H9 (cell line): Measurements from ENCODE around the gene SRRM3. TPM values are rescaled to one million over a fixed set of nuclear protein-coding genes. Genes with fewer than 3 reads are reported as not detected.

ENCODE experiments used
- DNase-seq: peaks from one replicate; pipeline ENCODE4 v3.0.0-alpha.2; 2017
- H2AFZ ChIP-seq: one replicate; pipeline ENCODE4 v1.6.1; 2013; ENCODE audit warnings: mild to moderate bottlenecking, low read length, control low read depth, moderate library complexity
- H2AK5ac ChIP-seq: 2 replicates; pipeline ENCODE4 v1.6.1; 2013; ENCODE audit warnings: low read length, control low read depth, mixed read lengths; ENCODE audit not compliant: insufficient read length
- H2BK120ac ChIP-seq: one replicate; pipeline ENCODE4 v1.6.1; 2013; ENCODE audit warnings: low read depth, mild to moderate bottlenecking, low read length, control low read depth, inconsistent platforms; ENCODE audit not compliant: poor library complexity, severe bottlenecking
- H2BK12ac ChIP-seq: 2 replicates; pipeline ENCODE4 v1.6.1; 2013; ENCODE audit warnings: low read length, control low read depth, mixed read lengths, low read depth; ENCODE audit not compliant: insufficient read length
- H2BK15ac ChIP-seq: 2 replicates; pipeline ENCODE4 v1.6.1; 2013; ENCODE audit warnings: low read depth, low read length, control low read depth
- H2BK20ac ChIP-seq: one replicate; pipeline ENCODE4 v1.6.1; 2013; ENCODE audit warnings: low read depth, mild to moderate bottlenecking, low read length, control low read depth, inconsistent platforms; ENCODE audit not compliant: poor library complexity, severe bottlenecking
- H2BK5ac ChIP-seq: 2 replicates; pipeline ENCODE4 v1.6.1; 2013; ENCODE audit warnings: low read length, control low read depth, mixed read lengths; ENCODE audit not compliant: insufficient read length
- H3K14ac ChIP-seq: 2 replicates; pipeline ENCODE4 v1.6.1; 2013; ENCODE audit warnings: low read length, control low read depth; ENCODE audit not compliant: insufficient read depth
- H3K18ac ChIP-seq: 2 replicates; pipeline ENCODE4 v1.6.1; 2013; ENCODE audit warnings: low read depth, mild to moderate bottlenecking, mixed read lengths, low read length, control low read depth; ENCODE audit not compliant: insufficient read length
- H3K23ac ChIP-seq: 2 replicates; pipeline ENCODE4 v1.6.1; 2013; ENCODE audit warnings: low read length, control low read depth, mixed read lengths, low read depth; ENCODE audit not compliant: insufficient read length
- H3K23me2 ChIP-seq: 2 replicates; pipeline ENCODE4 v1.6.1; 2013; ENCODE audit warnings: low read depth, mild to moderate bottlenecking, mixed read lengths, low read length, control low read depth; ENCODE audit not compliant: insufficient read length, poor library complexity, severe bottlenecking
- H3K27ac ChIP-seq: 2 replicates; pipeline ENCODE4 v1.5.1; 2013; ENCODE audit warnings: low read length, control low read depth, mixed read lengths, low read depth; ENCODE audit not compliant: insufficient read length
- H3K27me3 ChIP-seq: 2 replicates; pipeline ENCODE4 v1.6.1; 2013; ENCODE audit warnings: low read length, control low read depth, inconsistent platforms; ENCODE audit not compliant: insufficient read depth
- H3K4ac ChIP-seq: 2 replicates; pipeline ENCODE4 v1.6.1; 2013; ENCODE audit warnings: low read depth, mild to moderate bottlenecking, control low read depth, inconsistent platforms, low read length, moderate library complexity
- H3K4me1 ChIP-seq: 2 replicates; pipeline ENCODE4 v1.6.1; 2013; ENCODE audit warnings: low read length, control low read depth, inconsistent platforms; ENCODE audit not compliant: insufficient read depth
- H3K4me2 ChIP-seq: 2 replicates; pipeline ENCODE4 v1.6.1; 2013; ENCODE audit warnings: low read length, control low read depth, mixed read lengths; ENCODE audit not compliant: insufficient read length, insufficient read depth
- H3K56ac ChIP-seq: 2 replicates; pipeline ENCODE4 v1.6.1; 2013; ENCODE audit warnings: low read depth, mild to moderate bottlenecking, mixed read lengths, low read length, control low read depth; ENCODE audit not compliant: insufficient read length
- H3K79me1 ChIP-seq: 2 replicates; pipeline ENCODE4 v1.6.1; 2013; ENCODE audit warnings: low read depth, mild to moderate bottlenecking, moderate library complexity, low read length, control low read depth, inconsistent platforms; ENCODE audit not compliant: insufficient read depth, poor library complexity, severe bottlenecking
- H3K79me2 ChIP-seq: 2 replicates; pipeline ENCODE4 v1.6.1; 2013; ENCODE audit warnings: low read length, control low read depth, inconsistent platforms; ENCODE audit not compliant: insufficient read depth
- H3K9ac ChIP-seq: 2 replicates; pipeline ENCODE4 v1.6.1; 2013; ENCODE audit warnings: low read length, control low read depth, mixed read lengths; ENCODE audit not compliant: insufficient read length; ENCODE audit errors: extremely low read depth
- H3K9me3 ChIP-seq: one replicate; pipeline ENCODE4 v1.6.1; 2013; ENCODE audit warnings: low read depth, low read length, inconsistent platforms; ENCODE audit not compliant: control insufficient read depth
- H3T11ph ChIP-seq: one replicate; pipeline ENCODE4 v1.6.1; 2013; ENCODE audit warnings: mild to moderate bottlenecking, low read length, control low read depth, inconsistent platforms
- H4K20me1 ChIP-seq: one replicate; pipeline ENCODE4 v1.6.1; 2013; ENCODE audit not compliant: control insufficient read depth, insufficient read length, insufficient read depth
- H4K5ac ChIP-seq: 2 replicates; pipeline ENCODE4 v1.6.1; 2013; ENCODE audit warnings: low read depth, mild to moderate bottlenecking, mixed read lengths, low read length, control low read depth; ENCODE audit not compliant: insufficient read length
- H4K8ac ChIP-seq: replicated peaks from 2 replicates; pipeline ENCODE4 v1.6.1; 2013; ENCODE audit warnings: low read length, control low read depth, mixed read lengths, low read depth; ENCODE audit not compliant: insufficient read length
- H4K91ac ChIP-seq: 2 replicates; pipeline ENCODE4 v1.6.1; 2013; ENCODE audit warnings: low read depth, mild to moderate bottlenecking, moderate library complexity, mixed read lengths, low read length, control low read depth; ENCODE audit not compliant: insufficient read length
- H3K27ac Mint-ChIP-seq, 3 experiments: 2 replicates in 2 of 3; 3 replicates in 1 of 3; pipeline ENCODE4 v1.8.0; 2020 to 2021; ENCODE audit warnings: mixed read lengths in 3 of 3, mild to moderate bottlenecking in 1 of 3, moderate library complexity in 1 of 3
- H3K27me3 Mint-ChIP-seq: 2 replicates; pipeline ENCODE4 v1.8.0; 2021; ENCODE audit warnings: low read depth, mild to moderate bottlenecking, moderate library complexity, mixed read lengths
- H3K36me3 Mint-ChIP-seq, 3 experiments: 2 replicates in 2 of 3; 3 replicates in 1 of 3; pipeline ENCODE4 v1.8.0; 2020 to 2021; ENCODE audit warnings: low read depth in 3 of 3, mixed read lengths in 3 of 3; ENCODE audit not compliant: insufficient read depth in 1 of 3
- H3K4me1 Mint-ChIP-seq, 2 experiments: 2 replicates each; pipeline ENCODE4 v1.8.0; 2020; ENCODE audit warnings: mixed read lengths in 2 of 2
- H3K4me3 Mint-ChIP-seq, 2 experiments: 2 replicates in 1 of 2; 3 replicates in 1 of 2; pipeline ENCODE4 v1.8.0; 2020 to 2021; ENCODE audit warnings: mild to moderate bottlenecking in 2 of 2, mixed read lengths in 2 of 2, moderate library complexity in 1 of 2
- H3K9me3 Mint-ChIP-seq, 2 experiments: 2 replicates in 1 of 2; 3 replicates in 1 of 2; pipeline ENCODE4 v1.8.0; 2020; ENCODE audit warnings: mild to moderate bottlenecking in 2 of 2, mixed read lengths in 2 of 2, moderate library complexity in 1 of 2
- CTCF ChIP-seq: fragments of 200-600 bp; sonication (generic); conservative IDR thresholded peaks from 3 replicates; pipeline ENCODE4 v1.8.0; 2021; ENCODE audit warnings: antibody characterized with exemption, mild to moderate bottlenecking
- WGBS: extraction: QIAGEN DNeasy Blood & Tissue Kit; methylation state at CpG from one replicate; pipeline ENCODE4 v1.1.7; 2013; ENCODE audit warnings: missing lambda C conversion rate, low lambda C conversion rate, mixed read lengths; ENCODE audit not compliant: insufficient read length; ENCODE audit errors: extremely low coverage; 5-methylcytosine and 5-hydroxymethylcytosine counted together
- total RNA-seq: library from RNA; stranded (reverse); gene quantifications from 2 replicates; pipeline ENCODE4 v1.2.1, GENCODE V29; 2021

The SRRM3 gene
- total RNA-seq, 1 experiment from 2014 or later: 11.0 TPM

GRCh38 chr7:76236224-76236623 lies 34.5 kb downstream of the SRRM3 start:
- H3K9me3 Mint-ChIP-seq: no peaks in the 10 kb centered on the region; a peak in 1 of 5 replicates
- no peaks in the 10 kb centered on the region for H3K36me3 Mint-ChIP-seq
- Histone ChIP-seq H2BK5ac (no peak overlapping the region), H3K4me1 (peaks cover 20% of the 10 kb centered on the region), H3K56ac (no peak overlapping the region), H3K23me2 (peaks cover 5% of the 10 kb centered on the region), H3K23ac (no peak overlapping the region), H3K14ac (no peak overlapping the region), H3K27ac (no peak overlapping the region), H3K4me2 (no peak overlapping the region), H3K79me1 (no peaks in the 10 kb centered on the region), H3T11ph (no peak overlapping the region), H2AK5ac (no peak overlapping the region), H4K20me1 (no peaks in the 10 kb centered on the region), H3K4ac (no peak overlapping the region), H4K8ac (no peak overlapping the region), H2BK20ac (no peak overlapping the region), H2BK120ac (no peak overlapping the region), H4K5ac (no peak overlapping the region), H3K18ac (no peak overlapping the region), H3K27me3 (no peaks in the 10 kb centered on the region), H3K9ac (no peak overlapping the region), H2BK15ac (no peak overlapping the region), H2BK12ac (no peak overlapping the region), H2AFZ (no peak overlapping the region), H3K79me2 (no peaks in the 10 kb centered on the region), H4K91ac (no peak overlapping the region), H3K9me3 (no peaks in the 10 kb centered on the region)
- no CpG with 5 or more reads among the region's 8 CpGs for WGBS
- no peak for DNase-seq
- TF ChIP-seq CTCF: no peak
- H3K4me3 Mint-ChIP-seq: peak overlapping the region in 1 of 2 experiments; percentile 42; a peak in 1 of 5 replicates
- H3K27me3 Mint-ChIP-seq: peaks cover 3% of the 10 kb centered on the region
- peaks cover 53 to 63% of the 10 kb centered on the region in 2 experiments for H3K4me1 Mint-ChIP-seq
- no peak overlapping the region for H3K27ac Mint-ChIP-seq
